K562 (cell line): ENCODE data around the gene PSD4. TPM values are rescaled to one million over a fixed set of nuclear protein-coding genes. Genes with fewer than 3 reads are reported as not detected.

Source experiments
- ATAC-seq: fragments of 200-7000 bp; cut with Tn5 transposase; 3 replicates; pipeline ENCODE4 v1.9.1; 2020; ENCODE audit warnings: moderate library complexity
- BruUV-seq: library from RNA; stranded (reverse); fragments of 400-500 nt; replicated peaks from 2 replicates; lab custom pipeline; 2021; lab: Mats Ljungman, UMichigan
- CTCF ChIA-PET: fragments of 300-600 bp; formaldehyde crosslinking; extraction: SDS; loops from one replicate; lab custom pipeline; 2021; ENCODE audit warnings: low intra/inter-chr PET ratio; lab: Yijun Ruan, JAX
- POLR2A ChIA-PET: fragments of 300-600, 350-650 bp; sonication (Branson Sonifier 250); formaldehyde crosslinking; extraction: SDS; loops from one replicate; lab custom pipeline; 2021; ENCODE audit warnings: antibody characterized with exemption, inconsistent platforms; lab: Yijun Ruan, JAX
- DNase-seq, 4 experiments: peaks; one replicate each; pipeline versions ENCODE4 v3.0.0 to v3.0.0-alpha.2; 2011 to 2018; ENCODE audit warnings: low spot score in 3 of 4, mixed read lengths in 3 of 4; ENCODE audit errors: extremely low read depth in 1 of 4
- FAIRE-seq: peaks from 2 replicates; lab custom pipeline; 2011; peaks lifted over from hg19 to GRCh38; lab: Jason Lieb, UNC
- H2AFZ ChIP-seq: 2 replicates; pipeline ENCODE4 v1.6.0; 2011; ENCODE audit warnings: low read depth, low read length, control low read depth, inconsistent platforms
- H3K27ac ChIP-seq: fragments of 200-600 bp; 3 replicates; pipeline ENCODE4 v1.8.0; 2011; ENCODE audit warnings: low read depth, mild to moderate bottlenecking, control low read depth, inconsistent platforms, low read length, moderate library complexity, mixed read lengths; ENCODE audit errors: extremely low read depth
- H3K27me3 ChIP-seq, 2 experiments: fragments of 300-600 bp in 1 of 2; 2 replicates in 1 of 2; 3 replicates in 1 of 2; pipeline versions ENCODE4 v1.6.0 to v1.8.0; 2011; ENCODE audit warnings: inconsistent platforms in 2 of 2, low read length in 2 of 2, mild to moderate bottlenecking in 1 of 2, mixed read lengths in 1 of 2, moderate library complexity in 1 of 2; ENCODE audit not compliant: control insufficient read depth in 2 of 2, insufficient read depth in 2 of 2
- H3K36me3 ChIP-seq: fragments of 300-600 bp; 3 replicates; pipeline ENCODE4 v1.8.0; 2011; ENCODE audit warnings: mild to moderate bottlenecking, low read length, inconsistent platforms; ENCODE audit not compliant: control insufficient read depth, insufficient read depth
- H3K4me1 ChIP-seq, 2 experiments: fragments of 200-600 bp in 1 of 2; replicated peaks in 1 of 2; 2 replicates in 1 of 2; 3 replicates in 1 of 2; pipeline versions ENCODE4 v1.5.1 to v1.8.0; 2011; ENCODE audit warnings: inconsistent platforms in 2 of 2, low read length in 2 of 2, mild to moderate bottlenecking in 1 of 2, mixed read lengths in 1 of 2, moderate library complexity in 1 of 2; ENCODE audit not compliant: control insufficient read depth in 2 of 2, insufficient read depth in 2 of 2
- H3K4me2 ChIP-seq: 2 replicates; pipeline ENCODE4 v1.6.1; 2011; ENCODE audit warnings: low read length, control low read depth, inconsistent platforms, mixed read lengths; ENCODE audit not compliant: insufficient read depth
- H3K4me3 ChIP-seq: fragments of 200-600 bp; sonication (generic), shearing (Covaris generic); 2 replicates; pipeline ENCODE4 v1.5.1; 2016; ENCODE audit warnings: control low read depth, inconsistent platforms
- H3K79me2 ChIP-seq: fragments of 200-600 bp; 3 replicates; pipeline ENCODE4 v1.8.0; 2011; ENCODE audit warnings: low read length, inconsistent platforms; ENCODE audit not compliant: control insufficient read depth, insufficient read depth
- H3K9ac ChIP-seq, 2 experiments: 2 replicates each; pipeline versions ENCODE4 v1.6.0 to v1.6.1; 2011; ENCODE audit warnings: low read depth in 2 of 2, low read length in 2 of 2, control low read depth in 1 of 2, inconsistent platforms in 1 of 2, mild to moderate bottlenecking in 1 of 2, mixed read lengths in 1 of 2; ENCODE audit not compliant: insufficient read depth in 1 of 2
- H3K9me1 ChIP-seq: one replicate; pipeline ENCODE4 v1.6.0; 2011; ENCODE audit warnings: inconsistent platforms, mild to moderate bottlenecking, low read length, moderate library complexity; ENCODE audit not compliant: control insufficient read depth, insufficient read depth
- H3K9me3 ChIP-seq: replicated peaks from 2 replicates; pipeline ENCODE4 v1.5.1; 2011; ENCODE audit warnings: low read depth, low read length, inconsistent platforms; ENCODE audit not compliant: control insufficient read depth, insufficient read depth
- H4K20me1 ChIP-seq: replicated peaks from 2 replicates; pipeline ENCODE4 v1.6.1; 2011; ENCODE audit warnings: low read length, inconsistent platforms, mixed read lengths; ENCODE audit not compliant: control insufficient read depth, insufficient read depth
- CHCHD3 ChIP-seq: fragments of 250-450 bp; sonication (Bioruptor Pico); IDR thresholded peaks from 2 replicates; pipeline ENCODE4 v2.1.2; 2022; ENCODE audit warnings: mild to moderate bottlenecking
- HEY1 ChIP-seq: fragments of 250-450 bp; sonication (Bioruptor Pico); IDR thresholded peaks from 2 replicates; pipeline ENCODE4 v1.5.0; 2020; ENCODE audit warnings: mild to moderate bottlenecking, moderate library complexity, borderline replicate concordance
- HLTF ChIP-seq: fragments of 450-650 bp; IDR thresholded peaks from 2 replicates; pipeline ENCODE4 v1.6.1; 2016
- ILF3 ChIP-seq: fragments of 450-650 bp; IDR thresholded peaks from 2 replicates; pipeline ENCODE4 v1.6.1; 2018; ENCODE audit warnings: antibody characterized with exemption, mild to moderate bottlenecking, moderate library complexity, borderline replicate concordance
- KLF13 ChIP-seq: fragments of 450-650 bp; IDR thresholded peaks from 2 replicates; pipeline ENCODE4 v1.6.1; 2016; ENCODE audit warnings: missing genetic modification characterization, low read depth, mild to moderate bottlenecking, missing compliant biosample characterization, moderate library complexity, borderline replicate concordance
- MLLT1 ChIP-seq, 2 experiments: fragments of 450-650 bp; IDR thresholded peaks; 2 replicates each; pipeline ENCODE4 v1.6.1; 2016
- MTA1 ChIP-seq: fragments of 450-650 bp; IDR thresholded peaks from 2 replicates; pipeline ENCODE4 v1.6.1; 2017; ENCODE audit warnings: borderline replicate concordance
- MTF1 ChIP-seq: fragments of 250-450 bp; sonication (Bioruptor Pico); IDR thresholded peaks from 2 replicates; pipeline ENCODE4 v1.9.0; 2021; ENCODE audit warnings: moderate library complexity, mild to moderate bottlenecking, inconsistent platforms, borderline replicate concordance
- NEUROD1 ChIP-seq: fragments of 150-350 bp; IDR thresholded peaks from 2 replicates; pipeline ENCODE4 v1.6.1; 2014; ENCODE audit warnings: borderline replicate concordance, low read length, low read depth; ENCODE audit not compliant: partially characterized antibody
- NR2F6 ChIP-seq: fragments of 450-650 bp; formaldehyde crosslinking; IDR thresholded peaks from 2 replicates; pipeline ENCODE4 v1.4.0; 2020; ENCODE audit warnings: mild to moderate bottlenecking
- THAP12 ChIP-seq: fragments of 250-450 bp; sonication (Bioruptor Pico); IDR thresholded peaks from 2 replicates; pipeline ENCODE4 v1.9.0; 2021; ENCODE audit warnings: mild to moderate bottlenecking, inconsistent platforms
- ZHX1 ChIP-seq: fragments of 150-350 bp; conservative IDR thresholded peaks from 2 replicates; pipeline ENCODE4 v1.6.1; 2014; ENCODE audit warnings: low read length
- WGBS: fragments of 100-300 bp; shearing (Covaris generic); methylation state at CpG from one replicate; pipeline ENCODE4 v1.1.6; 2016; ENCODE audit warnings: low coverage, mixed read lengths; ENCODE audit not compliant: insufficient coverage; ENCODE audit errors: missing lambda C conversion rate; 5-methylcytosine and 5-hydroxymethylcytosine counted together
- in situ Hi-C: fragments of 300-500 bp; cut with MboI; formaldehyde crosslinking; loops from 4 replicates; pipeline ENCODE4 v1.15.0; 2018; ENCODE audit warnings: inconsistent platforms, mixed read lengths
- intact Hi-C: fragments of 100-400 bp; cut with micrococcal nuclease; formaldehyde crosslinking; loops from 2 replicates; pipeline ENCODE4 v1.14.2; 2022
- polyA plus RNA-seq, 8 experiments: library from polyadenylated mRNA; depleted of rRNA in 4 of 8; stranded (reverse) in 5 of 8; unstranded in 3 of 8; fragments of >200 nt; fragmentation: Nextera tagmentation in 2 of 8; fragmentation: Illumina TruSeq in 1 of 8; extraction: Ambion mirVana in 2 of 8; extraction: Trizol in 1 of 8; gene quantifications; 2 replicates each; pipeline versions ENCODE4 v1.2.1 to v1.2.3, GENCODE V29; 2011 to 2014; ENCODE audit warnings: inconsistent platforms in 1 of 8, missing spikeins in 1 of 8
- total RNA-seq, 7 experiments: library from RNA; depleted of rRNA in 6 of 7; stranded (reverse); fragments of >200 nt in 6 of 7; fragmentation: Illumina TruSeq in 2 of 7; extraction: Trizol in 2 of 7; gene quantifications; 2 replicates each; pipeline versions ENCODE4 v1.2.1 to v1.2.3, GENCODE V29; 2011 to 2021; ENCODE audit warnings: low replicate concordance in 1 of 7

Gene PSD4
- total and polyA plus RNA-seq, 9 of the 15 experiments (the other 6 are each of a cell fraction or from before 2014, with no cell fraction given): 0.46 to 54.0 (median 20.8) TPM

GRCh38 chr2:113129519-113130078 is 44.2 kb upstream of the PSD4 start:
- Histone ChIP-seq H3K27me3 (peaks cover 10 to 51% of the 10 kb centered on the region in 2 experiments), H3K9me1 (no peaks in the 10 kb centered on the region), H3K9me3 (no peaks in the 10 kb centered on the region), H3K36me3 (no peaks in the 10 kb centered on the region), H4K20me1 (no peaks in the 10 kb centered on the region), H3K9ac (no peak overlapping the region), H2AFZ (no peak overlapping the region), H3K79me2 (no peaks in the 10 kb centered on the region), H3K4me3 (no peak overlapping the region), H3K27ac (no peak overlapping the region), H3K4me2 (no peak overlapping the region), H3K4me1 (no peaks in the 10 kb centered on the region)
- in situ Hi-C loops: no loop called here
- TF ChIP-seq NR2F6 (CRISPR knock-in tag) (no peak), MLLT1 (IDR thresholded peaks at IDR 0.05) (no peak), MTA1 (no peak), CHCHD3 (CRISPR knock-in tag) (no peak), NEUROD1 (no peak), MTF1 (CRISPR knock-in tag) (no peak), KLF13 (tag) (no peak), ILF3 (no peak), HLTF (no peak), ZHX1 (no peak), THAP12 (CRISPR knock-in tag) (no peak), HEY1 (no peak)
- POLR2A ChIA-PET: interaction anchor here (1.1 kb wide), 1 partner anchor 23 kb away, joined by 3 read pairs; no protein-coding TSS in a partner anchor
- CTCF ChIA-PET: no interaction called here
- 0% methylated on average over 2 of the region's 2 CpGs for WGBS
- no TSS peak for BruUV-seq
- DNase-seq: no peak
- intact Hi-C loops: no loop called here
- peak; percentile 29 for FAIRE-seq
- ATAC-seq: no peak
